Hepatocyte (in vitro differentiated cells): ENCODE measurements around the gene PRADC1. TPM values are rescaled to one million over a fixed set of nuclear protein-coding genes. Genes with fewer than 3 reads are reported as not detected.

Experiments used
- DNase-seq: peaks from one replicate; pipeline ENCODE4 v3.0.0-alpha.2; 2016; ENCODE audit warnings: low spot score
- H2AFZ ChIP-seq: fragments of 200-600 bp; sonication (generic); 2 replicates; pipeline ENCODE4 v1.6.0; 2016; ENCODE audit warnings: antibody characterized with exemption, mild to moderate bottlenecking
- H3K27ac ChIP-seq: fragments of 200-600 bp; sonication (generic); 2 replicates; pipeline ENCODE4 v1.5.1; 2016; ENCODE audit warnings: mild to moderate bottlenecking
- H3K27me3 ChIP-seq: fragments of 200-600 bp; sonication (generic); 2 replicates; pipeline ENCODE4 v1.6.1; 2016
- H3K36me3 ChIP-seq: fragments of 200-600 bp; sonication (generic); replicated peaks from 2 replicates; pipeline ENCODE4 v1.5.1; 2016; ENCODE audit warnings: low read depth; ENCODE audit not compliant: insufficient read depth
- H3K4me1 ChIP-seq: fragments of 200-600 bp; sonication (generic); 2 replicates; pipeline ENCODE4 v1.5.1; 2016; ENCODE audit warnings: mild to moderate bottlenecking, moderate library complexity; ENCODE audit not compliant: insufficient read depth
- H3K4me2 ChIP-seq: fragments of 200-600 bp; sonication (generic); 2 replicates; pipeline ENCODE4 v1.6.0; 2016
- H3K4me3 ChIP-seq: fragments of 200-600 bp; sonication (generic); 2 replicates; pipeline ENCODE4 v1.5.1; 2016; ENCODE audit warnings: mild to moderate bottlenecking
- H3K79me2 ChIP-seq: fragments of 200-600 bp; sonication (generic); 2 replicates; pipeline ENCODE4 v1.6.0; 2017; ENCODE audit warnings: mild to moderate bottlenecking
- H3K9me2 ChIP-seq: fragments of 200-600 bp; sonication (generic); replicated peaks from 2 replicates; pipeline ENCODE4 v1.6.0; 2017; ENCODE audit warnings: mild to moderate bottlenecking; ENCODE audit not compliant: insufficient read depth
- H3K9me3 ChIP-seq: fragments of 200-600 bp; sonication (generic); 2 replicates; pipeline ENCODE4 v1.5.1; 2016; ENCODE audit warnings: low read depth, mild to moderate bottlenecking
- H4K20me1 ChIP-seq: fragments of 200-600 bp; sonication (generic); 2 replicates; pipeline ENCODE4 v1.6.0; 2016; ENCODE audit warnings: mild to moderate bottlenecking; ENCODE audit not compliant: insufficient read depth, poor library complexity, severe bottlenecking
- EZH2 ChIP-seq: fragments of 200-600 bp; sonication (generic); IDR thresholded peaks from 2 replicates; pipeline ENCODE4 v1.6.1; 2016; ENCODE audit warnings: antibody characterized with exemption, mild to moderate bottlenecking, borderline replicate concordance
- EZH2phosphoT487 ChIP-seq: fragments of 200-600 bp; sonication (generic); IDR thresholded peaks from one replicate; pipeline ENCODE4 v1.6.1; 2018; ENCODE audit warnings: antibody characterized with exemption, mild to moderate bottlenecking, low read depth, moderate library complexity; ENCODE audit not compliant: unreplicated experiment, severe bottlenecking
- WGBS: methylation state at CpG from one replicate; pipeline ENCODE4 v1.1.6; 2016; ENCODE audit warnings: low lambda C conversion rate; ENCODE audit errors: missing lambda C conversion rate; 5-methylcytosine and 5-hydroxymethylcytosine counted together
- polyA plus RNA-seq: library from polyadenylated mRNA; unstranded; fragments of >200 nt; fragmentation: Nextera tagmentation; extraction: Ambion mirVana; gene quantifications from 2 replicates; pipeline ENCODE4 v1.2.1, GENCODE V29; 2016
- total RNA-seq: library from RNA; depleted of rRNA; stranded (reverse); fragments of >200 nt; gene quantifications from 2 replicates; pipeline ENCODE4 v1.2.3, GENCODE V29; 2014
- TF ChIP-seq, protein P1 (sequence below): fragments of 200-600 bp; sonication (generic); IDR thresholded peaks from 2 replicates; pipeline ENCODE4 v1.5.1; 2016; ENCODE audit warnings: antibody characterized with exemption, mild to moderate bottlenecking; ENCODE audit not compliant: poor library complexity

The PRADC1 gene
- total and polyA plus RNA-seq, 2 experiments from 2014 or later, result 36.6 to 39.7 TPM

DNA sequence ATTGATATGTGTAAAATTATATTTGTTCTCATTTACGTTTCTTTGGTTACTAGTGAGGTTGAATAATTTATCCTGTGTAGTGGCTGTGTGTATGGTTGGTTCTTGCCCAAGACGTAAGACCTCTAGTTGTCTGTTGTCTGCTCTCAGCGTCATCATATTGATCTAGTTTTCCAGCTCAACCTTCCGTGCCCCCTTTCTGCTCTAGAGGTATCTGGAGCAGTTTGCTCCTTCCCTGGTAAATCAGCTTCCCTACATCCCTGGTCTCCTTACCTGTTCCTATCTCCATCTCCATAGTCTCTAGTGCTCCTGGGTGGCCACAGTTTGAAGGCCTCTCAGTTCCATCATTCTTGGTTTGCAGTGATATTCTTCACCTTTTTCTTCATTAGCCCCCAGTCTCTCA is 17.8 kb downstream of the PRADC1 start:
- H3K9me2 ChIP-seq, result no peaks in the 10 kb centered on the region
- no peaks in the 10 kb centered on the region for H3K27me3 ChIP-seq
- no peak overlapping the region for H3K27ac ChIP-seq
- H4K20me1 ChIP-seq, result no peaks in the 10 kb centered on the region
- H3K36me3 ChIP-seq, result no peaks in the 10 kb centered on the region
- TF ChIP-seq EZH2phosphoT487, result no peak
- TF ChIP-seq EZH2, result no peak
- TF ChIP-seq, protein P1, sequence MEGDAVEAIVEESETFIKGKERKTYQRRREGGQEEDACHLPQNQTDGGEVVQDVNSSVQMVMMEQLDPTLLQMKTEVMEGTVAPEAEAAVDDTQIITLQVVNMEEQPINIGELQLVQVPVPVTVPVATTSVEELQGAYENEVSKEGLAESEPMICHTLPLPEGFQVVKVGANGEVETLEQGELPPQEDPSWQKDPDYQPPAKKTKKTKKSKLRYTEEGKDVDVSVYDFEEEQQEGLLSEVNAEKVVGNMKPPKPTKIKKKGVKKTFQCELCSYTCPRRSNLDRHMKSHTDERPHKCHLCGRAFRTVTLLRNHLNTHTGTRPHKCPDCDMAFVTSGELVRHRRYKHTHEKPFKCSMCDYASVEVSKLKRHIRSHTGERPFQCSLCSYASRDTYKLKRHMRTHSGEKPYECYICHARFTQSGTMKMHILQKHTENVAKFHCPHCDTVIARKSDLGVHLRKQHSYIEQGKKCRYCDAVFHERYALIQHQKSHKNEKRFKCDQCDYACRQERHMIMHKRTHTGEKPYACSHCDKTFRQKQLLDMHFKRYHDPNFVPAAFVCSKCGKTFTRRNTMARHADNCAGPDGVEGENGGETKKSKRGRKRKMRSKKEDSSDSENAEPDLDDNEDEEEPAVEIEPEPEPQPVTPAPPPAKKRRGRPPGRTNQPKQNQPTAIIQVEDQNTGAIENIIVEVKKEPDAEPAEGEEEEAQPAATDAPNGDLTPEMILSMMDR, result no peak
- H3K4me1 ChIP-seq, result peaks cover 11% of the 10 kb centered on the region
- H3K4me2 ChIP-seq, result peak overlapping the region; percentile 83
- no peak for DNase-seq
- H3K4me3 ChIP-seq, result peak overlapping the region; percentile 54
- H3K79me2 ChIP-seq, result peaks cover 34% of the 10 kb centered on the region
- no peaks in the 10 kb centered on the region for H3K9me3 ChIP-seq
- WGBS, result 71% methylated on average over 4 of the region's 4 CpGs
- H2AFZ ChIP-seq, result no peak overlapping the region

DNA sequence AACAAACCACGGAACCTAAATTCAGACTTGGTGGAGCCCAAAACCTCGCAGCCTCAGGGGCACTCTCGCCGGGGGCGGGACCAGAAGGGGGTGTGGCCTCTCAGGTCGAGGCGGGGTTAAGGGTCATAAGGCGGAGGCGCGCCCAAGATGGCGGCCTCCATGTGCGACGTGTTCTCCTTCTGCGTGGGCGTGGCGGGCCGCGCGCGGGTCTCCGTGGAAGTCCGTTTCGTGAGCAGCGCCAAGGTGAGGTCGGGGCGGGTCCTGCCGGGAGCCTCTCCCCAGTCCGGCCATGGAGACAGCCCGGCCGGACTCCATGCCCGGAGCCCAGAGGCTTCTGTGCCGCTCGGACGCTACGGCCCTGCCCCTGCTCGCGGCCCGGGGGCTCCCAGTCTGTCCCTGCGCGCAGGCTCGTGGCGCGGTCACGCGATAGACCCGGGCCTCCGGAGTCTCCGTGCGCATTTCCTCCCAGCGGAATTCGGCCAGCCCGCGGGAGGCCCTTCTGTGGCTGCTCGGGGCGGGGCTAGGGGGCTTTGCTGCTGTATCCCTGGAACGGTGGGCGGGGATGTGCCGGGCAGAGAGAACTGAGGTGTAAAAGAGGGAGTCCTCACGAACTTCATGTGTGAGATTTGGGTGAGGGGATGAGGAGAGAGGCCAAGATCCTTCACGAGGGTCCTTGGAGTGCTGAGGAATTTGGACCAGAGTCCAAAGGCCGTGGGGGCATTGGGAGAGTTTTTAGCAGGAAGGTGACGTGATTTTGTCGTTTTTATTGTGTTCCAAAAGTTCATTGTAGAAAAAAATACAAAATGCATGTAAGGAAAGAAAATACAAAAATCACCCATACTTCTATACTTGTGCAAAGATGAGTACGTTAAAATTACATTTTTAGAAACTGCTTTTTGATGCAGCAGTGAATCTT is 18.7 kb downstream of the PRADC1 start, which contains the start of gene SMYD5:
Gene SMYD5, plus strand, starts transcription at position 126 of the 916 bp plus-strand sequence. Its CDS starts 22 bp downstream, at position 148.
- Histone ChIP-seq H3K4me3 (peak within 1 kb of the TSS; percentile 54), H3K27ac (peak within 1 kb of the TSS; percentile 90), H3K9me2 (no peaks in the 10 kb centered on the region), H3K79me2 (peaks cover 34% of the 10 kb centered on the region), H3K4me1 (peaks cover 11% of the 10 kb centered on the region), H2AFZ (peak within 1 kb of the TSS; percentile 71), H3K36me3 (no peaks in the 10 kb centered on the region), H3K27me3 (no peaks in the 10 kb centered on the region), H4K20me1 (no peaks in the 10 kb centered on the region), H3K9me3 (no peaks in the 10 kb centered on the region), H3K4me2 (peak within 1 kb of the TSS; percentile 83)
- 3% methylated on average over 55 of the region's 64 CpGs for WGBS
- peak; percentile 90 for DNase-seq
- TF ChIP-seq, protein P1, result no peak
- TF ChIP-seq EZH2, result no peak
- TF ChIP-seq EZH2phosphoT487, result no peak

DNA sequence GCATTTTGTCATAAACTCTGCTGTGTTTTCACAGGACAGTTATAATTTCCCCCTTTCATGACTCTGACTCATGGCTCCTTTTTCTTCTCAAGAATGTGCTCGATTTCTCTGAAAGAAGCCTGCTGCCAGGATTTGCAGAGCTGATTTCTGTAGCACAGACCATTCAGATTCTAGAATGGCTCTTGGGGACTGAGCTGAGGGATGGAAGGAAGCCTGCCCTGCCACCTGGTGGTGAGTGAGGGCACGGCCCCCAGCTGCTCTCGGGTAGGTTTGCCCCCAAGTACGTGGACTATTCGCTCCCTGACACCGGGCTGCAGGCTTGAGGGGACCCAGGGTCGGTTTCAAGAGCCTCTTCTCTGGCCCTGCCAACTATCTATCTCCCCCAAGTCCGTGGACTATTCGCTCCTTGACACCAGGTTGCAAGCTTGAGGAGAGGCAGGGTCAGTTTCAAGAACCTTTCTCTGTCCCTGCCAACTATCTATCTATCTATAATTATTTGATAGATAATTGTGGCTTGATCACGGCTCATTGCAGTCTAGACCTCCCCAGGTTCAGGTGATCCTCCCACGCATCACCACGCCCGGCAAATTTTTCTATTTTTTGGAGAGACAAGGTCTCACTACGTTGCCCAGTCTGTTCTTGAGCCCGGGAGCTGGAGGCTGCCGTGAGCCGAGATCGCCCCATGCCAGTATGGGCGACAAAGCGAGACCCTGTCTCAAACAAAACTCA is 20.4 kb downstream of the PRADC1 start:
- H3K4me1 ChIP-seq, result peaks cover 11% of the 10 kb centered on the region
- peak overlapping the region; percentile 90 for H3K27ac ChIP-seq
- peak; percentile 86 for DNase-seq
- H3K9me2 ChIP-seq, result no peaks in the 10 kb centered on the region
- no peaks in the 10 kb centered on the region for H4K20me1 ChIP-seq
- peak overlapping the region; percentile 39 for H3K4me2 ChIP-seq
- H3K4me3 ChIP-seq, result no peak overlapping the region
- peaks cover 30% of the 10 kb centered on the region for H3K79me2 ChIP-seq
- no peaks in the 10 kb centered on the region for H3K27me3 ChIP-seq
- TF ChIP-seq EZH2, result no peak
- TF ChIP-seq, protein P1, result peak; percentile 81
- no peak overlapping the region for H2AFZ ChIP-seq
- WGBS, result 49% methylated on average over 20 of the region's 20 CpGs
- H3K9me3 ChIP-seq, result no peaks in the 10 kb centered on the region
- no peaks in the 10 kb centered on the region for H3K36me3 ChIP-seq
